Body of pancreas (tissue), 4 donors: ENCODE data around the gene ROBO1.

ENCODE experiments used
- CTCF ChIP-seq, 7 experiments: fragments of 450-650 bp in 4 of 7; fragments of 200-600 bp in 3 of 7; sonication (generic) in 3 of 7; IDR thresholded peaks; one replicate each; pipeline ENCODE4 v1.5.1; 2016 to 2019; ENCODE audit warnings: antibody characterized with exemption in 7 of 7
- POLR2A ChIP-seq, 3 donors: fragments of 450-650 bp; IDR thresholded peaks; one replicate each; pipeline ENCODE4 v1.6.1; 2016; ENCODE audit warnings: antibody characterized with exemption in 3 of 3, mild to moderate bottlenecking in 2 of 3

- TF ChIP-seq CTCF (IDR thresholded peaks at IDR 0.05) (peak in 3 of 7 experiments; percentile 11 to 40 (median 17)), POLR2A (IDR thresholded peaks at IDR 0.05) (no peak)
These were observed 779.5 kb downstream of the ROBO1 start for GRCh38 chr3:78988324-78988723.
